OCI-LY3 (cell line): ENCODE data around the gene PSKH1.

Source experiments
- H2AFZ ChIP-seq: fragments of 200-600, 300-600 bp; shearing (Covaris generic); 2 replicates; pipeline ENCODE4 v1.6.0; 2014; ENCODE audit warnings: antibody characterized with exemption, low read depth, low read length
- H3K27ac ChIP-seq: fragments of 200-600, 300-600 bp; sonication (generic); 2 replicates; pipeline ENCODE4 v1.5.1; 2014; ENCODE audit warnings: mild to moderate bottlenecking, low read length, moderate library complexity, mixed read lengths
- H3K27me3 ChIP-seq: fragments of 200-600, 300-600 bp; sonication (generic); 2 replicates; pipeline ENCODE4 v1.6.1; 2014; ENCODE audit warnings: low read depth, low read length, mixed read lengths
- H3K36me3 ChIP-seq: fragments of 200-600, 300-600 bp; sonication (generic); replicated peaks from 2 replicates; pipeline ENCODE3; 2014; ENCODE audit warnings: low read depth, low read length, mixed read lengths
- H3K4me1 ChIP-seq: fragments of 300-600, 200-600 bp; sonication (generic); 2 replicates; pipeline ENCODE4 v1.6.1; 2014; ENCODE audit warnings: low read length, mixed read lengths
- H3K4me2 ChIP-seq: fragments of 200-600, 300-600 bp; sonication (generic); 2 replicates; pipeline ENCODE4 v1.6.1; 2014; ENCODE audit warnings: low read length, mixed read lengths
- H3K4me3 ChIP-seq: fragments of 300-600, 200-600 bp; sonication (generic); 2 replicates; pipeline ENCODE4 v1.5.1; 2014; ENCODE audit warnings: antibody characterized with exemption, mild to moderate bottlenecking, low read length, moderate library complexity
- H3K79me2 ChIP-seq: fragments of 300-600, 200-600 bp; shearing (Covaris generic); 2 replicates; pipeline ENCODE4 v1.6.1; 2014; ENCODE audit warnings: mild to moderate bottlenecking, low read length, mixed read lengths
- H3K9ac ChIP-seq: fragments of 300-600, 200-600 bp; shearing (Covaris generic); 2 replicates; pipeline ENCODE4 v1.6.0; 2014; ENCODE audit warnings: mild to moderate bottlenecking, low read length, moderate library complexity
- H3K9me3 ChIP-seq: fragments of 200-600, 300-600 bp; shearing (Covaris generic); 2 replicates; pipeline ENCODE4 v1.6.1; 2014; ENCODE audit warnings: low read length, mixed read lengths; ENCODE audit not compliant: insufficient read depth
- H4K20me1 ChIP-seq: fragments of 200-600, 300-600 bp; sonication (generic); 2 replicates; pipeline ENCODE4 v1.6.1; 2016; ENCODE audit warnings: low read length, mixed read lengths; ENCODE audit not compliant: insufficient read depth
- CTCF ChIP-seq: fragments of 200-600, 300-600 bp; sonication (generic); IDR thresholded peaks from 2 replicates; pipeline ENCODE4 v1.5.1; 2014; ENCODE audit warnings: antibody characterized with exemption, low read length, low read depth
- EZH2phosphoT487 ChIP-seq: fragments of 200-600 bp; shearing (Covaris generic); IDR thresholded peaks from 2 replicates; pipeline ENCODE4 v1.6.1; 2018; ENCODE audit warnings: antibody characterized with exemption, mixed run types, low read depth

The PSKH1 gene

GRCh38 chr16:67930678-67931211 is 37.7 kb downstream of the PSKH1 start:
- TF ChIP-seq CTCF (no peak), EZH2phosphoT487 (no peak)
- H3K27ac ChIP-seq = no peak overlapping the region
- no peak overlapping the region for H3K9ac ChIP-seq
- peaks cover 14% of the 10 kb centered on the region for H3K79me2 ChIP-seq
- no peak overlapping the region for H3K4me3 ChIP-seq
- H3K27me3 ChIP-seq = no peaks in the 10 kb centered on the region
- H3K4me1 ChIP-seq = peaks cover 27% of the 10 kb centered on the region
- H3K9me3 ChIP-seq = no peaks in the 10 kb centered on the region
- H4K20me1 ChIP-seq = peaks cover 17% of the 10 kb centered on the region
- H2AFZ ChIP-seq = no peak overlapping the region
- H3K36me3 ChIP-seq = peaks cover 35% of the 10 kb centered on the region
- H3K4me2 ChIP-seq = no peak overlapping the region

GRCh38 chr16:67931712-67932461 is 38.8 kb downstream of the PSKH1 start, which contains the start of gene CTRL:
CTRL (minus strand) TSS chr16:67931862; CDS start chr16:67931852, 10 bp downstream.
- Histone ChIP-seq H4K20me1 (peaks cover 17% of the 10 kb centered on the region), H3K9me3 (no peaks in the 10 kb centered on the region), H3K27me3 (no peaks in the 10 kb centered on the region), H3K79me2 (peaks cover 24% of the 10 kb centered on the region), H3K4me1 (peaks cover 27% of the 10 kb centered on the region), H3K4me2 (no peak within 1 kb of the TSS), H3K4me3 (no peak within 1 kb of the TSS), H3K27ac (no peak within 1 kb of the TSS), H3K36me3 (peaks cover 40% of the 10 kb centered on the region), H2AFZ (no peak within 1 kb of the TSS), H3K9ac (no peak within 1 kb of the TSS)
- TF ChIP-seq EZH2phosphoT487 (no peak), CTCF (no peak)

GRCh38 chr16:67932462-67932840 is 39.4 kb downstream of the PSKH1 start:
- Histone ChIP-seq H4K20me1 (peaks cover 17% of the 10 kb centered on the region), H3K4me1 (peaks cover 33% of the 10 kb centered on the region), H2AFZ (no peak overlapping the region), H3K27me3 (no peaks in the 10 kb centered on the region), H3K4me2 (no peak overlapping the region), H3K9me3 (no peaks in the 10 kb centered on the region), H3K4me3 (no peak overlapping the region), H3K79me2 (peaks cover 30% of the 10 kb centered on the region), H3K9ac (no peak overlapping the region), H3K36me3 (peaks cover 45% of the 10 kb centered on the region), H3K27ac (no peak overlapping the region)
- TF ChIP-seq EZH2phosphoT487 = no peak
- no peak for TF ChIP-seq CTCF

GRCh38 chr16:67933805-67934204 is 40.8 kb downstream of the PSKH1 start:
- H3K4me2 ChIP-seq = no peak overlapping the region
- H3K9ac ChIP-seq = no peak overlapping the region
- H3K36me3 ChIP-seq = peaks cover 46% of the 10 kb centered on the region
- H4K20me1 ChIP-seq = peaks cover 13% of the 10 kb centered on the region
- peaks cover 36% of the 10 kb centered on the region for H3K79me2 ChIP-seq
- no peak overlapping the region for H2AFZ ChIP-seq
- no peak overlapping the region for H3K4me3 ChIP-seq
- no peak overlapping the region for H3K27ac ChIP-seq
- H3K27me3 ChIP-seq = no peaks in the 10 kb centered on the region
- TF ChIP-seq EZH2phosphoT487 (no peak), CTCF (no peak)
- peaks cover 31% of the 10 kb centered on the region for H3K4me1 ChIP-seq
- no peaks in the 10 kb centered on the region for H3K9me3 ChIP-seq
